22Rv1 (cell line): Measurements from ENCODE around the gene LST1.

Experiments
- H3K27ac ChIP-seq: fragments of 450-650 bp; 2 replicates; pipeline ENCODE4 v1.5.1; 2017
- ZFX ChIP-seq: fragments of 450-650 bp; IDR thresholded peaks from 2 replicates; pipeline ENCODE4 v1.6.1; 2017; ENCODE audit warnings: antibody characterized with exemption, borderline replicate concordance
- TF ChIP-seq, protein P1 (sequence below): fragments of 450-650 bp; IDR thresholded peaks from 2 replicates; pipeline ENCODE4 v1.5.1; 2017; ENCODE audit warnings: mild to moderate bottlenecking

LST1 gene

DNA sequence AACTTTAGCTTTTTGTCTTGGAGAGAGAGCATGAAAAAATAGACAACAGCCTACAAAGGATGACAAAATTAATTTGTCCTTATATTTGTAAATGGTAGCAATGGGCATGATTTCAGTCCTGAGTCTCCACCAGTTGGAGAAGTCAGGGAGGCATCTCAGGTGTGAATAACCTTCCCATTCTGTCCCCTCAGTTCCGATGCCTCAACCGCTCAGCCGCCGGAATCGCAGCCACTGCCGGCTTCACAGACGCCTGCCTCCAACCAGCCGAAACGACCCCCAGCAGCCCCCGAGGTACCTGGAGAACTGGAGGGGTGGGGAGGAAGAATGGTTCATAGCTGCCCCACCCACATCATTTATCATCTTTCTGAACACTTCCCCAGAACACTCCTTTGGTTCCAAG, 38.0 kb downstream of the LST1 start:
- no peak overlapping the region for H3K27ac ChIP-seq
- TF ChIP-seq, protein P1, sequence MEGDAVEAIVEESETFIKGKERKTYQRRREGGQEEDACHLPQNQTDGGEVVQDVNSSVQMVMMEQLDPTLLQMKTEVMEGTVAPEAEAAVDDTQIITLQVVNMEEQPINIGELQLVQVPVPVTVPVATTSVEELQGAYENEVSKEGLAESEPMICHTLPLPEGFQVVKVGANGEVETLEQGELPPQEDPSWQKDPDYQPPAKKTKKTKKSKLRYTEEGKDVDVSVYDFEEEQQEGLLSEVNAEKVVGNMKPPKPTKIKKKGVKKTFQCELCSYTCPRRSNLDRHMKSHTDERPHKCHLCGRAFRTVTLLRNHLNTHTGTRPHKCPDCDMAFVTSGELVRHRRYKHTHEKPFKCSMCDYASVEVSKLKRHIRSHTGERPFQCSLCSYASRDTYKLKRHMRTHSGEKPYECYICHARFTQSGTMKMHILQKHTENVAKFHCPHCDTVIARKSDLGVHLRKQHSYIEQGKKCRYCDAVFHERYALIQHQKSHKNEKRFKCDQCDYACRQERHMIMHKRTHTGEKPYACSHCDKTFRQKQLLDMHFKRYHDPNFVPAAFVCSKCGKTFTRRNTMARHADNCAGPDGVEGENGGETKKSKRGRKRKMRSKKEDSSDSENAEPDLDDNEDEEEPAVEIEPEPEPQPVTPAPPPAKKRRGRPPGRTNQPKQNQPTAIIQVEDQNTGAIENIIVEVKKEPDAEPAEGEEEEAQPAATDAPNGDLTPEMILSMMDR, result no peak

DNA sequence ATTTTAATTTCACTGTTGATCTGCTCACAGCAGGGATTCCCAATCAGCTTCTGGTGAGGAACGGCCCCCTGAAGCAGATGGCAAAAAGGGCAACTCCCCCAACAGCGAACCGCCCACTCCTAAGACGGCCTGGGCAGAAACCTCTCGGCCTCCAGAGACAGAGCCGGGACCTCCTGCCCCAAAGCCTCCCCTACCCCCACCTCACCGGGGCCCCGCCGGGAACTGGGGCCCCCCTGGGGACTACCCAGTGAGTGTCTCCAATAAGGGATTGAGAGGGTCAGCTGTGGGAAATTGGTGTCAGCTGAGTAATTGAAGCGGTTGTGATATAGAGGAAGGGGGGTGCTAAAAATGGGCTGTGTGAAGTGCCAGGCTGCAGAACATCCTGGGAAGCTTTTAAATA, 40.9 kb downstream of the LST1 start:
- H3K27ac ChIP-seq, result no peak overlapping the region
- TF ChIP-seq, protein P1, result no peak
- TF ChIP-seq ZFX, result no peak

DNA sequence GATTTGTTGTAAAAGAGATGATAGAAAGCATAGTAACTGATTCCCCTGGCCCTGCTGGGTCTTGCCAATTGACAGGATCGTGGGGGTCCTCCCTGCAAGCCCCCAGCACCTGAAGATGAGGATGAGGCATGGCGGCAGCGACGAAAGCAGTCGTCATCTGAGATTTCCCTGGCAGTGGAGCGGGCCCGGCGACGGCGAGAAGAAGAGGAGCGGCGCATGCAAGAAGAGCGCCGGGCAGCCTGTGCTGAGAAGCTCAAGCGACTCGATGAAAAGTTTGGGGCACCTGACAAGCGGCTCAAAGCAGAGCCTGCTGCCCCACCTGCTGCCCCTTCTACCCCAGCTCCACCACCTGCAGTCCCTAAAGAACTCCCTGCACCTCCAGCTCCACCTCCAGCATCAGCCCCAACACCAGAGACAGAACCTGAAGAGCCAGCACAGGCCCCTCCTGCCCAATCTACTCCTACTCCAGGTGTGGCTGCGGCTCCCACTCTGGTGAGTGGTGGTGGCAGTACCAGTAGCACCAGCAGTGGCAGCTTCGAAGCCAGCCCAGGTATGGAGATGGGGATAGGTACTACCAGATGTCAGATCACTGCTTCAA, 41.7 kb downstream of the LST1 start:
- no peak overlapping the region for H3K27ac ChIP-seq
- TF ChIP-seq ZFX, result no peak
- TF ChIP-seq, protein P1, result no peak

DNA sequence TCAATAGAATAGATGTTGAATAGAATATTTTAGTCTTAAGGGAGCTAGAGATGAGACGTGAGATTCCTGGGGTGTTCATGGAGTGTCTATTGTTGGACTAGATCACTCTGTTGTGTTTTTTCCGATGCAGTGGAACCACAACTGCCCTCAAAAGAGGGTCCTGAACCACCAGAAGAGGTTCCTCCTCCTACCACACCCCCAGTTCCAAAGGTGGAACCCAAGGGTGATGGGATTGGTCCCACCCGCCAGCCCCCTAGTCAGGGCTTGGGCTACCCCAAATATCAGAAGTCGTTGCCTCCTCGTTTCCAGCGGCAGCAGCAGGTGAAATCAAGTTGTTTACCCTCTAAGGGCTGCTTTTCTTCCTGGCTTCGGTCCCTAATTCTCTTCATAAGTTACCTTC, 42.9 kb downstream of the LST1 start:
- H3K27ac ChIP-seq, result no peak overlapping the region
- no peak for TF ChIP-seq ZFX
- TF ChIP-seq, protein P1, result no peak

GRCh38 chr6:31630177-31630934, 44.3 kb downstream of the LST1 start:
- no peak for TF ChIP-seq ZFX
- TF ChIP-seq, protein P1, result no peak
- H3K27ac ChIP-seq, result 0 out of 2 replicates have a peak overlapping the region, but pooled peaks have one; percentile 2

GRCh38 chr6:31631209-31631608, 45.1 kb downstream of the LST1 start:
- H3K27ac ChIP-seq, result 0 out of 2 replicates have a peak overlapping the region, but pooled peaks have one; percentile 2
- no peak for TF ChIP-seq ZFX
- TF ChIP-seq, protein P1, result no peak

DNA sequence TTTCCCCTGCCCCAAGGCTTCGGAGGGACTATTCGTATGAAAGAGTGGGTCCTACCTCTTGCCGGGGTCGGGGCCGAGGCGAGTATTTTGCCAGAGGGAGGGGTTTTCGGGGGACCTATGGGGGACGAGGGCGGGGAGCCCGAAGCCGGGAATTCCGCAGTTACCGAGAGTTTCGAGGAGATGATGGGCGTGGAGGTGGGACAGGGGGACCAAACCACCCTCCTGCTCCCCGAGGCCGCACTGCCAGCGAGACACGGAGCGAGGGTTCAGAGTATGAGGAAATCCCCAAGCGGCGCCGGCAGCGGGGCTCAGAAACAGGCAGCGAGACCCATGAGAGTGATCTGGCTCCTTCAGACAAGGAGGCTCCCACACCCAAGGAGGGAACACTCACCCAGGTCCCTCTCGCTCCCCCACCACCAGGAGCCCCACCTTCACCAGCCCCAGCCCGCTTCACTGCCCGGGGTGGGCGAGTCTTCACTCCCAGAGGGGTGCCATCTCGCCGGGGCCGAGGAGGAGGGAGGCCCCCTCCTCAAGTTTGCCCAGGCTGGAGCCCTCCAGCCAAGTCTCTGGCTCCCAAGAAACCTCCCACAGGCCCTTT, 45.7 kb downstream of the LST1 start:
- no peak for TF ChIP-seq ZFX
- TF ChIP-seq, protein P1, result no peak
- peak overlapping the region; percentile 8; the same call in 1 of the 2 replicates for H3K27ac ChIP-seq
